BJ (cell line): Measurements from ENCODE around the gene ADORA3. TPM values are rescaled to one million over a fixed set of nuclear protein-coding genes. Genes with fewer than 3 reads are reported as not detected.

Source experiments
- CTCF ChIA-PET: fragments of 350-600 bp; formaldehyde crosslinking; extraction: SDS; loops from one replicate; lab custom pipeline; 2021; ENCODE audit warnings: antibody characterized with exemption, inconsistent platforms; lab: Yijun Ruan, JAX
- POLR2A ChIA-PET: fragments of 300-600 bp; sonication (Branson Sonifier 250); formaldehyde crosslinking; extraction: SDS; loops from one replicate; lab custom pipeline; 2021; ENCODE audit warnings: antibody characterized with exemption; lab: Charles Lee
- DNase-seq: peaks from one replicate; pipeline ENCODE4 v3.0.0-alpha.2; 2011; ENCODE audit warnings: low read depth
- H3K27me3 ChIP-seq: 2 replicates; pipeline ENCODE4 v1.6.0; 2011; ENCODE audit warnings: low read length; ENCODE audit not compliant: control insufficient read depth, insufficient read depth
- H3K36me3 ChIP-seq: 2 replicates; pipeline ENCODE4 v1.5.1; 2011; ENCODE audit warnings: low read length; ENCODE audit not compliant: control insufficient read depth, insufficient read depth
- H3K4me3 ChIP-seq: 2 replicates; pipeline ENCODE4 v1.5.1; 2011; ENCODE audit warnings: low read depth, mild to moderate bottlenecking, control low read depth, low read length
- polyA plus RNA-seq: library from polyadenylated mRNA; depleted of rRNA; stranded (reverse); fragments of >200 nt; gene quantifications from 2 replicates; pipeline ENCODE4 v1.2.3, GENCODE V29; 2011
- TF ChIP-seq, protein P1 (sequence below): IDR thresholded peaks from 2 replicates; pipeline ENCODE4 v1.5.1; 2011; ENCODE audit warnings: low read depth, mild to moderate bottlenecking, control low read depth, inconsistent platforms, low read length, moderate library complexity; ENCODE audit not compliant: insufficient read depth

The ADORA3 gene
- polyA plus RNA-seq, 1 experiment, result not detected

DNA sequence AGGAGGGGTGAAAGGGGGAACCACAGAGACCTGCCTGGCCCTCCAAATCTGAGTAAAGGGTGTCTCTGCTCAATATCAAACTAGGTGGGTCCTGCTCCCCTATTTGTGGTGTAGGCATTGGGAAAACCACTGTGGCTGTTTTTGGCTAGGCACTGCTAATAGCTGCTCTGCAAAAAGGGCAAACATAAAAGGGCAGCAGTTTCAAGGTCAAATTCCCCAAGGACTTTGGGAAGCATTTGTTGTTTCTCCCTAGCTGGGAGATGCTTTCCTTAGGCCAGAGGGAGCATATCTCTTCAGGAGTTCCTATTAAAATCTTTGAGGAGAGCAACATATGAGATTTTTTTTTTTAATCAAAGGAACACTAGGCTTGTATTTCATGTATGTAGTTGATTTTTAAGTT lies 27.2 kb downstream of the ADORA3 start:
- TF ChIP-seq, protein P1, sequence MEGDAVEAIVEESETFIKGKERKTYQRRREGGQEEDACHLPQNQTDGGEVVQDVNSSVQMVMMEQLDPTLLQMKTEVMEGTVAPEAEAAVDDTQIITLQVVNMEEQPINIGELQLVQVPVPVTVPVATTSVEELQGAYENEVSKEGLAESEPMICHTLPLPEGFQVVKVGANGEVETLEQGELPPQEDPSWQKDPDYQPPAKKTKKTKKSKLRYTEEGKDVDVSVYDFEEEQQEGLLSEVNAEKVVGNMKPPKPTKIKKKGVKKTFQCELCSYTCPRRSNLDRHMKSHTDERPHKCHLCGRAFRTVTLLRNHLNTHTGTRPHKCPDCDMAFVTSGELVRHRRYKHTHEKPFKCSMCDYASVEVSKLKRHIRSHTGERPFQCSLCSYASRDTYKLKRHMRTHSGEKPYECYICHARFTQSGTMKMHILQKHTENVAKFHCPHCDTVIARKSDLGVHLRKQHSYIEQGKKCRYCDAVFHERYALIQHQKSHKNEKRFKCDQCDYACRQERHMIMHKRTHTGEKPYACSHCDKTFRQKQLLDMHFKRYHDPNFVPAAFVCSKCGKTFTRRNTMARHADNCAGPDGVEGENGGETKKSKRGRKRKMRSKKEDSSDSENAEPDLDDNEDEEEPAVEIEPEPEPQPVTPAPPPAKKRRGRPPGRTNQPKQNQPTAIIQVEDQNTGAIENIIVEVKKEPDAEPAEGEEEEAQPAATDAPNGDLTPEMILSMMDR, result no peak
- Histone ChIP-seq H3K36me3 (no peaks in the 10 kb centered on the region), H3K4me3 (no peak overlapping the region), H3K27me3 (no peaks in the 10 kb centered on the region)
- ChIA-PET CTCF (interaction anchor here (1.3 kb wide), 1 partner anchor 18 kb away, joined by 3 read pairs; no protein-coding TSS in a partner anchor), POLR2A (no interaction called here)
- no peak for DNase-seq

DNA sequence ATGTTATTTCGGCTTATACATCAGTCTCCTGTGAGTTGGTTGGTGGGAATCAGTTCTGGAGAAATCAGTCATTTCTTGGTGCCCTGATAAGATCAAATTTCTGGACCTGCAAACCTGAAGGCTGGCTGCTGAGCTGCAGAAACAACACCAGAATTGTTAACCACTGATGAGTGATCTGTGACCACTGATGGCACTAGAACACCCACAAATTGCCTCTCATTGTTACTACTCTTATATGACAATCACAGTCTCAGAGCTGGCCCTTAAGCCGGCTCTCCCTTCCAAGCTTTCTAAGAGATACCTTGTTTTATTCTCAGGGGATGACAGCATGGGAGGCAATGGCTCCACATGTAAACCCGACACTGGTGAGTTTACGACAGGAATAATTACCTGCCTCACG lies 27.7 kb downstream of the ADORA3 start:
- TF ChIP-seq, protein P1, result no peak
- CTCF ChIA-PET, result interaction anchor here (1.3 kb wide), 1 partner anchor 18 kb away, joined by 3 read pairs; no protein-coding TSS in a partner anchor
- Histone ChIP-seq H3K4me3 (no peak overlapping the region), H3K27me3 (no peaks in the 10 kb centered on the region), H3K36me3 (no peaks in the 10 kb centered on the region)
- POLR2A ChIA-PET, result no interaction called here
- no peak for DNase-seq

DNA sequence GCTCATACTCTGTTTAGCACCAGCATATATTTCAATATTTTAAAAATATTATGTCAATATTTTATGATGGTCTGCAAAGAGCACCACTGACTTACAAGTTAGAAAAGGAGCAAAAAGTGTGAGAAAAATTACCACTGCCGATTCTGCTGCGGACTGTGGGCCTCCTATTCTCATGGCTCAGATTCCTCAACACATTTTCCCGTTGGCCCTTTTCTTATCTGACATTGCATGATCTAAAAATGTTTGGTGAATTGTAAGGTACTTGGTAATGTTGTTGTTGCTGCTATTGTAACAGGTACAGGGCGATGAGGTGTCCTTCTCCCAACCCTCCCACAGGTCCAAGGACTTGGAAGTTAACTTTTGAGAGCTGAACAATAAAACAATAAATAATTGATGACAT lies 28.9 kb downstream of the ADORA3 start:
- H3K27me3 ChIP-seq, result no peaks in the 10 kb centered on the region
- no peak for DNase-seq
- H3K4me3 ChIP-seq, result no peak overlapping the region
- ChIA-PET CTCF (interaction anchor here (0.6 kb wide), 1 partner anchor 230 kb away, joined by 3 read pairs; no protein-coding TSS in a partner anchor), POLR2A (interaction anchor here (0.7 kb wide), 1 partner anchor 273 kb away, joined by 5 read pairs; no protein-coding TSS in a partner anchor)
- TF ChIP-seq, protein P1, result no peak
- no peaks in the 10 kb centered on the region for H3K36me3 ChIP-seq

DNA sequence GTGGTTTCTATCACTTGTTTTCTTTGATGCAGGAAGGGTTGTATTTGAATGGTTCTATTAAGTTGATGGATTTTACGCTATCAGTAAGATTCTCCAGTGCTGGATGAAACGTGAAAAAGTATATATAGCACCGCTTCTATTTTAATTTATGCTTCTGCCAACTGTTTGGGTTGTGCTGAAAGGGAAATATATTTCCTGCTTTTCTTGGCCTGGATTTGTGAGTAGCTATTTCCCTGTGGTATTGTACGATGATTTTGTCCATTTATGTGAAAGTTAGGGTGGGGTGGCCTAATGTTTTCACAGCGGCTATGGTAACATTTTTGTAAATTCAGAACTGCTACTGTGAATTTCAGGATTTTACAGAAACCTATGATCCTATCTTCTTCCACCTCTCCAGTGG lies 29.3 kb downstream of the ADORA3 start:
- no peak overlapping the region for H3K4me3 ChIP-seq
- no peaks in the 10 kb centered on the region for H3K27me3 ChIP-seq
- H3K36me3 ChIP-seq, result no peaks in the 10 kb centered on the region
- ChIA-PET CTCF (interaction anchor here (0.6 kb wide), 1 partner anchor 230 kb away, joined by 3 read pairs; no protein-coding TSS in a partner anchor), POLR2A (interaction anchor here (0.7 kb wide), 1 partner anchor 273 kb away, joined by 5 read pairs; no protein-coding TSS in a partner anchor)
- DNase-seq, result no peak
- TF ChIP-seq, protein P1, result no peak

DNA sequence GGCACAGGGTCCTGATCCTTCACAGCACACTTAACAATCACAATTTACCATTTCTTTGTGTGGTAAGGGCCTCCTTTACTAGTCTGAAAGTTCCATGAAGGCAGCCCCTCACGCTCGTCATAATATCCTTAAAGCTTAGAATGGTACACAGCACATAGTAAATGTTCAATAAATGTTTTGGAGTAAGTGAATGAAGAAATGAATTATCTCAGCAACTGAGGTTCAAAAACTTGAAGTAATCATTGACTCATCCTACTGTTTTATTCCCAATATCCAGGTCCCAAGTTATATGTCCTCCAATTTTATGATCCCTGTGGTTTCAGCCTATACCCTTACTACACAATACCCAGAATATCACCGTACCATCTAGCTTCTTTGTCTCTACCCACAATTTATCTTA lies 31.9 kb downstream of the ADORA3 start:
- H3K36me3 ChIP-seq, result no peaks in the 10 kb centered on the region
- TF ChIP-seq, protein P1, result no peak
- H3K27me3 ChIP-seq, result no peaks in the 10 kb centered on the region
- ChIA-PET POLR2A (no interaction called here), CTCF (interaction anchor here (0.6 kb wide), 1 partner anchor 270 kb away, joined by 4 read pairs; no protein-coding TSS in a partner anchor)
- no peak for DNase-seq
- H3K4me3 ChIP-seq, result no peak overlapping the region
